ENCODE measurements around the gene LTA4H.
A peak's percentile ranks its signal among the peaks of the same experiment; 100 is the strongest.
"Not testable (repeated sequence)": the region's sequence is repeated elsewhere in the genome, so short reads cannot be mapped to it uniquely, and the experiment has no call there.

LTA4H gene

DNA sequence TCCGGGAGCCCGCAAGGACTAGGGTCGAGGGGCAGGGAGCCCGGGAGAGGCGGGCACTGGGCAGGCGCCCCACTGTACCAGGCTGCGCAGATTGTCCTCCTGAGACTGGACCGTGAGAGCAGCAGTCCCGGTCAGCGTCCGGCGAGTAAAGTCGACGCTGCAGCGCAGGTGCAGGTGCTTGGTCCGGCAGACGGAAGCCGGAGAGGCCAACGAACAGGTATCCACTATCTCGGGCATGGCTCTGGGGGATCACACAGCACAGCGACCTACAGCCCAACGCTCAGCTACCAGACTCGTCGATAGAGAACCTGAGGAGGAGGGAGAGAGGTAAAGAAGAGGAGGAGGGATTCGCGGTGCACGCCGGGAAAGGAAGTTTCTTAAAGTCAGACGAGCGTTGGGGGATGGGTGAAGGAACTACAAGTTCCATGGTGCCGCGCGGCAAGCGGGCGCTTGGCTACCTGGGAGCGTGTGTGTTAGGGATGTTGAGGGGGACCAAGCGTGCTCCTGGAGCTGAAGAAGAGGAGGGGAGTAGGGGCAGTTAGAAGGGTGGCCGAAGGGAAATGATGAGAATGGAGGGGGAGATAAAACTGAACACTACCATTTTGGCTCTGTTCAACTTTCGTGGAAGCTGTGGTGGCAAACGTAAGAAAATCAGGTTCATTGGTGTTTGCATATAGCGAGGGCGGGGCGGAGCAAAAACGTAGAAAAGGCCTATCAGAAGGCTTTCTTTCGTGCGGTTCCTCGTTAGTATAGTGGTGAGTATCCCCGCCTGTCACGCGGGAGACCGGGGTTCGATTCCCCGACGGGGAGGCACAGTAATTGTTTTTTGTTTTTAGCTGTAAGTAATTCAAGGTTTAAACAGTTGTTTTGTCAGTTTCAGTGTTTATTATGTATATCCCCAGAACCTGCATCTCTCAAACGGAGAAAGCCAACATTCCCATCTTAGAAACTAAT, at the start of gene LTA4H:
Gene LTA4H, minus strand, starts transcription at position 305 of the 954 bp plus-strand sequence. Its CDS starts 68 bp downstream, at position 237.
- peak; percentile 99 for DNase-seq (ENCODE audit: low read depth, low spot score)

DNA sequence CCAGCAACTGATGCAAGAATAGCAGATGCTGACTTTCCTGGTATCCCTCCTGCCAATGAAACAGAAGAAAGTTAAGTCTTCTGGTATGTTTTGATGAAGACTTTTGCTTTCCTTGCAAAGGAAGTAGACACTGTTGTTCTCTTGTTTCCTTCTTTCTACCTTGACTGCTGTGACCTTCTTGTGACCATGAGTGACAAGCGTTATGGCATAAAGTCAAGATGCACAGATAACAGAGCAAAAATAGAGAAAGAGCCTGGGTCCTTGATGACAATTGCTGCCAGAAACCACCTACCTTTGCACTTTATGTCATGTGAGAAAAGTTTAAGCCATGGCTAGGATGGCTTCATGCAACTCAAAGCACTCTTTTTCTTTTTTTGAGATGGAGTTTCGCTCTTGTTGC, 49.2 kb upstream of the LTA4H start:
- DNase-seq (ENCODE audit: low read depth, low spot score) = no peak

GRCh38 chr12:96083020-96083719, 47.8 kb upstream of the LTA4H start:
- DNase-seq (ENCODE audit: low read depth, low spot score) = no peak

DNA sequence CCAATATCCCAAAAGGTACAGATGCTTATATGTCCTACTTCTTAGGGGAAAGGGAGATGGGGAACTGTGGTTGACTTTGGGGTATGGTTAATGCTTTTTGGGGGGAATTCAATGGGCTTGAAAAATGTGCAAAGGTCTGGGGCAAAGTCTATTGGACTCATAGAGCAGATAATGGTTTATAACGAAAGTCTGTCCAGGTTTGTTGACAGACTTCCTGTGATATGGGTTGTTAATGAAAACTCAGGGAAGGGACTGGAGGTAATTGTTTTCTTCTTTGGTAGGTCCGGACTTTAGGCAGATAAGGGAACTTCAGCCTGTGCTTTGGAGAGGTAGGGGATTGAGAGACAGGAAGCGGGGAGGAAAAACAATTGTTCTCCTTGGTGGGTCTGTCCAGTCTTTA, 46.2 kb upstream of the LTA4H start:
- DNase-seq (ENCODE audit: low read depth, low spot score) = no peak

- no peak for DNase-seq (ENCODE audit: low read depth, low spot score)
Measured at GRCh38 chr12:96078231-96079135, 43.1 kb upstream of the LTA4H start.

DNA sequence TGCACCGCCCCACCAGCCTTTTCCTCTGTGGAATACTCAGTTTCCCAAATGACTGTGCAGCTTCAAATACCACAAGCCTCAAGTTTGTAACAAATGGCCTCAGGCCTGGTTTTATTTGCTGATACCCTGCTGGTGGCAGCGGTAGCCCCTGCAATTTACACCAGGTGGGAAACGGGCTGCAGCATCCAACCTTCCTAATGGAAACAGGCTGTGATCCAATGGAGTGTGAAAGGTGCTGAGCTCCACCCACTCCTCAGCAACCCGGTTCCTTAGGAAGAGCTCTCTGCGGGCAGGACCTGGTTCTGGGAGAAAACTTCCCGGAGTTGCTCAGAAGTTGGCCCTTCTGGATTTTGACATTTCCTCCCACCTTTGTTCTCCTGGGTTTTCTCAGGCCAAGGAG, 41.7 kb upstream of the LTA4H start:
- no peak for DNase-seq (ENCODE audit: low read depth, low spot score)

DNA sequence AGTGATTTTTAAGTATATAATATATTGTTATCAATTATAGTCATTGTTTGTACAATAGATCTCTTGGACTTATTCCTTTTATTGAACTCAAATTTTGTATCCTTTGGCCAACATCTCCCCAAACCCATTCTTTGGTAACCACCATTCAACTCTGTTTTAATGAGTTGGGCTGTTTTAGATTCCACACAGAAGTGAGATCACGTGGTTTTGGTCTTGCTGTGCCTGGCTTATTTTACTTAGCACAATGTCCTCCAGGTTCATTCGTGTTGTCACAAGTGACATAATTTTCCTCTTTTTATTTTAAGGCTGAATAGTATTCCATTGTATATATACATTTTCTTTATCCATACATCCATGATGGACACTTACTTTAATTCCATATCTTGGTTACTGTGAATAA, 40.2 kb upstream of the LTA4H start:
- DNase-seq (ENCODE audit: low read depth, low spot score) = no peak

DNA sequence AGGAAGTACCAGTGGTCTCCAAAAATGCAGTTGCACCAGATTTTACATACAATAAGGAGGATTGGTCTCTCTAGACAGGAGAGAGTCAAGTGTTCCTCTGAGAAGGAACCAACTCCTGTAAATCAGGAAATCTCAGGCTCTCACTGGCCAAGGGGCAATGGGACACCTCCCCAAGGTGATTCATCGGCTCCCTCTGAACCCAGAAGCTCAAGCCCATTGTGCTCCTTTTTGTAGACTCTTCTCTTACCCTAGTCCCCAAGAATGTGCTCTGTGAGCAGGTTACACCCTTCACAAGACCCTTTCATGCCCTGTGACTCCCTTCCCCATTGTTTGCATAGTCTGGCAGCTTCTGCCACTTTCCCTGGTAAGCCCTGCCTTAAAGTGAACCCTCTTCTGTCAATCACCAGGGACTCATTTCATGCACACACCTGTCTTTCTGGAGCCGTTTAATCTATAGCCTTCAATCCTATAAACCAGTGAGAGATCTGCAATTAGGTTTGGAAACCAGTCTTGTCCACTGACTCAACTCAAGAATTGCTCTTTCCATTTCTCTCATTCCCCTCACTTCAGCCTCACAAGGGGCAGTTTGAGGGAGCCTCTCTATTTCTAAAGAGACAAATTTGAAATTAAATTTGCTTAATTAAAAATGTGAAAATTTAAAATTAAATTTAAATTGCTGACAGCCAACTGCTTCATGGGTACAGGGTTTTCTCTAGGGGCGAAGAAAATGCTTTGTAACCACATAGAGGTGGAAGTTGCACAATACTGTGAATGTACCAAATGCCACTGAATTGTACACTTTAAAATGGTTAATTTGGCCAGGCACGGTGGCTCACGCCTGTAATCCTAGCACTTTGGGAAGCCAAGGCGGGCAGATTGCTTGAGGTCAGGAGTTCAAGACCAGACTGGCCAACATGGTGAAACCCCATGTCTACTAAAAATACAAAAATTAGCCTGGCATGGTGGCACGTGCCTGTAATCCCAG, 38.3 kb upstream of the LTA4H start:
- DNase-seq (ENCODE audit: low read depth, low spot score) = no peak

DNA sequence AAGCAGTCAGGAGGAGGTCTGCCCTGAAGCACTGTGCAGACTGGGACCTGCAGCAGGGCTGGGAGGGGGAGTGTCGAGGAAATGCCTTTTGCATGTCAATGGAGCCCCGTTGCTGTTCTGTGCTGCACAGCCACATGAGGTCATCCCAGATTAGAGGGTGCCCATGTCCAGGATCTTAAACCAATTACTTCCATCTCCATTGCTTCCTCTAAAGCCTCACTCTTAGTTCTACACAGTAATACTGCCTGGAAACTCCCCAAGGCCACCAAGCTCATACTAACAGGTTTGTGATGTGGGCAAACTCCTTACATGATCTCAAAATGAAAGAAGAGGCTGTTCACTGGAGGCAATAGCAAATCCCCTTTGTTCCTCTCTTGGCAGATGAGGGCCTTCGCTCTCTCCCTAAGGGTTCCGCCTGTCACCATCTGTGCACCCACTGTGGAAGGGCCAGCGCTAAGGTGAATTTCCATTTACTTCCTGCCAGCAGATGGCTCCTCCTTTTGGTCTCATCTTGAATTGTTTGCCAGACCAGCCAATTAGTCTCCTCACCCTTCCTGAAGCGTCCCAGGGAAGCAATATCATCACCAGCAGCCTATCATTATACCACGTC, 35.4 kb upstream of the LTA4H start:
- no peak for DNase-seq (ENCODE audit: low read depth, low spot score)

- DNase-seq (ENCODE audit: low read depth, low spot score) = no peak
Measured at GRCh38 chr12:96069511-96070231, 34.3 kb upstream of the LTA4H start.

GRCh38 chr12:96068636-96069035, 33.2 kb upstream of the LTA4H start:
- DNase-seq (ENCODE audit: low read depth, low spot score) = no peak

DNA sequence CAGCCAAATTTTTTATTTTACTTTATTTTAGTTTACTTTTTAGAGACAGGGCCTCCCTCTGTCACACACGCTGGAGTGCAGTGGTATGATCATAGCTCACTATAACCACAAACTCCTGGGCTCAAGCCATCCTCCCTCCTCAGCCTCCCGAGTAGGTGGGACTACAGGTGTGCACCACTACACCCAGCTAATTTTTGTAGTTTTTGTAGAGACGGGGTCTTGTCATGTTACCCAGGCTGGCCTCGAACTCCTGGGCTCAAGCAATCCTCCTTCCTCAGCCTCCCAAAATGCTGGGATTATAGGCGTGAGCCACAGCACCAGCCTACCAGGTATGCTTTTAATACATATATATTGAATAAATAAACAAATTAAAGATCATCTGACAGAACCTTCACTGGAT, 32.7 kb upstream of the LTA4H start:
- no peak for DNase-seq (ENCODE audit: low read depth, low spot score)

DNA sequence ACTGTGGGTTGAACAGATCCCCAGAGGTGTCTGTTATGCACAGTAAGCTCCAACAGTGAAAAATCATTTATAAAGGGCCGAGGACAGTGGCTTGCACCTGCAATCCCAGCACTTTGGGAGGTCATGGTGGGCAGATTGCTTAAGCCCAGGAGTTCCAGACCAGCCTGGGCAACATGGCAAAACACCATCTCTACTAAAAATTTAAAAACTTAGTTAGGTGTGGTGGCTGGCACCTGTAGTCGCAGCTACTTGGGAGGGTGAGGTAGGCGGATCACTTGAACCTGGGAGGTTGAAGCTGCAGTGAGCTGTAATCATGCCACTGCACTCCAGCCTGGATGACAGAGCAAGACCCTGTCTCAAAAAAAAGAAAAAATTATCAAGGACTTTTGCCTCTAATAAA, 30.4 kb upstream of the LTA4H start:
- not testable (repeated sequence) for DNase-seq (ENCODE audit: low read depth, low spot score)

- no peak for DNase-seq (ENCODE audit: low read depth, low spot score)
Measured at GRCh38 chr12:96064966-96065365, 29.6 kb upstream of the LTA4H start.

GRCh38 chr12:96064271-96064670, 28.9 kb upstream of the LTA4H start:
- no peak for DNase-seq (ENCODE audit: low read depth, low spot score)

DNA sequence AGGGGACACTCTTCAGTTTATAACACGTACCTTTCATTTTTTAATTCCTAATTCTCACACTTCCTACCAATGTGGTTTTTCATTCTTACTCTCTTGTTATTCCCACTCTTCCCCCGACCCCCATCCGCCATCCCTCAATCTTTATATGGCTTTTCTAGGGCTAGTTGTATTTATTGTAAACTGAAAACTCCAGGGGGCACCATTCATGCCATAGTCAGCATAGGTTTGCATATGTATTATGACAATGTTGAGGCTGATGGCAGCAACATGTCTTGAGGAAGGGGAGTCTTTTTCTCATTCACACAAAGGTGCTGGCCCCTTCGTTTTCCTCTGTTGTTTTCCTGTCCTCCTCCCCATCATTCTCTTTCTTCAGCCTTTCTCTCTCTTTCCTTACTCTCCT, 27.7 kb upstream of the LTA4H start:
- no peak for DNase-seq (ENCODE audit: low read depth, low spot score)

DNA sequence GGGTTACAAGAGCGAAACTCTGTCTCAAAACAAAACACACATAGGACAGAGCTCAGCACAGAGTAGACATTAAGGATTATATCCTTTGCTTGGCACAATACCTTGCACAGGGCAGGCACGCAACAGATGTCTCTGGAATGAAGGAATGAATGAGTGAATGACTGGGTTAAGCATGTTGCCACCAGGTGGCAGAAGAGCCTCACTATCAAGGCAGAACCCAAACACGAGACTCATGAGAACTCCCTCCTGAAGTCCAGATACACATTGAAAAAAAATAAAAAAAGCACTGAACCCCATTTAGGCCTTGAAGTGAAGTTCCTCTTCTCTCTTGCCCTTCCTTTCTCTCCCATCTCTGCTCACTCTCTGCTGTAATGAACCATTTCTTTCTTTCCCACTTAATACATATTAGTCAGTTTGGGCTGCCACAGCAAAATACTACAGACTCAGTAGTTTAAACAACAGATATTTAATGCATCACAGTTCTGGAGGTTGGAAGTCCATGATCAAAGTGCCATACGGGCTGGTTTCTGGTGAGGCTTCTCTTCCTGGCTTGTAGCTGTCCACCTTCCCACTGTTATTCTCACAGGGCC, 26.6 kb upstream of the LTA4H start:
- DNase-seq (ENCODE audit: low read depth, low spot score) = peak; percentile 62

GRCh38 chr12:96061323-96061722, 25.9 kb upstream of the LTA4H start:
- DNase-seq (ENCODE audit: low read depth, low spot score) = no peak

GRCh38 chr12:96060041-96060440, 24.7 kb upstream of the LTA4H start:
- DNase-seq (ENCODE audit: low read depth, low spot score) = no peak
